Globus pallidus (tissue), 1 donor: ENCODE data around the gene RHOJ.
"Not testable (repeated sequence)": the region's sequence is repeated elsewhere in the genome, so short reads cannot be mapped to it uniquely, and the experiment has no call there.

Source experiments
- DNase-seq: peaks from one replicate; pipeline ENCODE4 v3.0.0-alpha.2; 2015; ENCODE audit warnings: low spot score

RHOJ gene

DNA sequence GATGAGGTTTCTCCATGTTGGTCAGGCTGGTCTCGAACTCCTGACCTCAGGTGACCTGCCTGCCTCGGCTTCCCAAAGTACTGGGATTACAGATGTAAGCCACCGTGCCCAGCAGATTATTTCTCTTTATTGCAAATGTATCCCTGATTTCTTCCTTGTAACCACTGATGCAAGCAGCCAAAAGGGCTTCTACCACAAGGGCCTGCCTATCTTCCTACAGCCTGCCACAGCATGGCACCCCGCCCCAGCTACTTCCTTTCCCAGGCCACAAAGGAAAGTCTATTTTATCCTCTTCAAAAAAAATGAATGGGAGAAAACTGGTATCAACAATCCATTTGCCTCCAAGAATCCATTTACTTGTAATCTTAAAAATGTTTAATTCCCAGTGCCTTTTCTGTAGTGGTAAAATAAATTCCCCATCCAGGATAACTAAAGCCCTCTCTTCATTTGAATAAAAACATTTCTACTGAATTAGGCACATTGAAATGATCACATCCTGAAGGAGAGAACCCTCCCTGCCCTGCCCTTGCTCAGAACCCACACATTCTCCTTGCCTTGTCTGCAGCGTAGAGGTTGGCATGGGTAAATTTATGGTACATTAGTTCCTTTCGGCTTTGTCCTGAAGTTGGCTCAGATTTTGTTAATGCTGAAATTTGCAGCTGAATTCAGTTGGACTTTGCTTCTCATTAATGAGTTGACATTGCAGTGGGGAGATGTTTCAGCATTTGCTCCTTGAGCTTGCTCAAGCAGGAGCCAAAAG lies 95.3 kb downstream of the RHOJ start:
- no peak for DNase-seq

DNA sequence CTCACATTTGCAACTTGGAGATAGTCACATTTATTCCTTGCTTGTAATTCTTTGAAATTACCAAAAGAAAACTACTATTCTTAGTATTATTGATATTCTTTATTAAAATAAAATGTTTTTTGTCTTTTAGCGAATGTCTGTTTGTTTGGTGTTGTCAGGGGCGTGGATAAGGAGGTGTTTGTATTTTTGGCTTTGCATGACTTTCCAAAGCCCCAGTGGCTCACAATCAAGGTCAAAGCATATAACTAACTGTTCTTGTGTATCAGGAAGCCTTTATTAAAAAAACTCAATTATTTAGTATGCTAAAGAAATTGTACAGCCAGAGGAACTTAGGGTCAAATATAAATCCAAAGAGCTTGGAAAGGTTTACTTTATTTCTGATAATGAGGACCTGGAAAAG lies 96.6 kb downstream of the RHOJ start:
- DNase-seq = no peak

DNA sequence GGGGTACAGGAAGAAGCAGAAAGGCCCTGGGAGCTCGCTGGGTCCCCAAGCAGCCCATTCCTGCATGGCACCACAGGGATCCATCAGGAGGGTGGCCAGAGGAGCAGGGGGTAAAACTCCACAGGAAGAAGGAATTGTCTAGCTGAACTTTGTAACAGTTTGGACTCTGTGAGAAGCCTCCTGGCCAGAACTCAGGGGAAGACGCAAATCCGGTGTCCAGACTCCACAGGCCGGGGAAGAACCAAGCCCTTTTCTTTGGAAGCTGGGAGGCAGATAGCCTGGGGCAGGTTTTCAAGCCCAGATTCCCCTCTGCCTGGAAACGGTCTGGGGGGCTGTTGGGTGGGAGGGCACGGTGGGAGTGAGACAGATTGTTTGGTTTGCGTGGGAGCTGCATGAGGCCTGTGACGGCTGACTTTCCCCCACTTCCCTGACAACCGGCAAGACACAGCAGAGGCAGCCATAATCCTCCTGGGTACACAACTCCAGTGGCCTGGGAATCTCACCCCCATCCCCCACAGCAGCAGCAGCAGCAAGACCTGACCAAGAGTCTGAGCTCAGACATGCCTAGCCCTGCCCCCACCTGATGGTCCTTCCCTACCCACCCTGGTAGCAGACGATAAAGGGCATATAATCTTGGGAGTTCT lies 97.8 kb downstream of the RHOJ start:
- DNase-seq = no peak

DNA sequence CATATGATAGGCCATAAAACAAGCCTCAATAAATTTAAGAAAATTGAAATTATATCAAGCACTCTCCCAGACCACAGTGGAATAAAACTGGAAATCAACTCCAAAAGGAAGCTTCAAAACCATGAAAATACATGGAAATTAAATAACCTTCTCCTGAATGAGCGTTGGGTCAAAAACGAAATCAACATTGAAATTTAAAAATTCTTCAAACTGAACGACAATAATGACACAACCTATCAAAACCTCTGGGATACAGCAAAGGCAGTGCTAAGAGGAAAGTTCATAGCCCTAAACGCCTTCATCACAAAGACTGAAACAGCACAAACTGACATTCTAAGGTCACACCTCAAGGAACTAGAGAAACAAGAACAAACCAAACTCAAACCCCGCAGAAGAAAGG lies 100.2 kb downstream of the RHOJ start:
- not testable (repeated sequence) for DNase-seq

DNA sequence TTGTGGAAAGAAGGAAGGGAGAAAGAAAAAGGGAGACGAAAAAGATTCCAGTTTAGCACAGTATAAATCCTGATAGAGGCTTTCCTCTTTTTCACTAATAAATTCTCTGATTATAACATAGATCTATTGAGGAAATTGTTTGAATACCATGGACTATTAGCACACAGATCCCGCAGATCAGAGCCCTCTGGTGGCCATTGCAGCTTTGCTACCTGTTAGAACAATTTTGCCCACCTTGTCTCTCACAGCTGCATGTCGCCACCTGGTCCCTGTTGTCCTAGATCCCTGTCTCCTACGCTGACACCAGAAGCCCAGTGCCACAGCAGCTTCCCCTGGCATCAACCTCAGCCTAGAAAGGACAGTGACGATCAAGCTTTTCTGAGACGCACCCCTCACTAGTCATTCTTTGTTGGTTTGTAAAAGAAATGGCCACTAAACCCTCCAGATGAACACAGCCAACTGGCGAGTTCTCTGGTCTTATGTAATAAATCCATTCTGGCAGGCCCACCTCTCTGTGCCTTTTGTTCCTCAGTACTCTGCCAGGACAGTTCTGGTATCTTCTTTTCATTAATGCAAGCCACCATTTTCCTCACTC lies 104.6 kb downstream of the RHOJ start:
- no peak for DNase-seq

DNA sequence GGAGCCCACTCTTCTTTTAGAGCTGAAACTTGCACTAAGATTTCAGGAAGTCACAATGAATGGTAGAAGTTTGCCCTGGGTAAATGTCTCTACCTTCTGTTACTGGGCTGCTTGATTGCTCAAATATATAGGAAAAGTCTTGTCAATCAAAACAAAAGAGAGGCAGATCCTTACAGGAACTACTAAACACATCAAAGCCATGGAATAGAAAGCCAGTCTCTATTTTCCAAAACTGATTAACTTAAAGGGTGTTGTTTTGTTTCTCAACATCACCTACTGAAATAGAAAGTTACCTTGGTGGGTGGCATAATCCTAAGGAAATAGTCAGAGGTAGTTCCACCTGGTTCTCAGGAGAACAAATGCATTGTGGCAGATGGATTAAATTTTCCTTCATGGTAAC lies 114.6 kb downstream of the RHOJ start, which contains the start of gene GPHB5:
Gene GPHB5 (minus strand): TSS at position 101 of the 400 bp plus-strand sequence. CDS start 1,086 bp downstream, outside the sequence.
- no peak for DNase-seq

DNA sequence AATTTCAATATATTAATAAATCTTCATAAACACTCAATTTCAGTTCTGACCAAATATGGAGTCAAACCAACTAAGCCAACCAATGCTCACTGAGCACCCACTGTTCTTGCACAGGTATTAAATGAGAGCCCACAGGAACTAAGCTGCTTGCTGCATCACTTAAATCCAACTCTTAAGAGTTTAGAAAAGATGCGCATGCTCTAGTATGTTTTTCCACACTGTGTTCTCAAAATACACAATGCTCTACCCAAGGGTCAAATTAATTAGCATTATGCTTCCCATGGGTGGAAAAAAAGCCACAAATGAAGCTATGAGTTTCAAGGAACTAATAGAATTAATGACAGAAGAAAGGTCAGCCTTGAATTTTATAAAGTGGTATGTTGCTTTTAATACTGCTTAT lies 118.2 kb downstream of the RHOJ start:
- DNase-seq = no peak

DNA sequence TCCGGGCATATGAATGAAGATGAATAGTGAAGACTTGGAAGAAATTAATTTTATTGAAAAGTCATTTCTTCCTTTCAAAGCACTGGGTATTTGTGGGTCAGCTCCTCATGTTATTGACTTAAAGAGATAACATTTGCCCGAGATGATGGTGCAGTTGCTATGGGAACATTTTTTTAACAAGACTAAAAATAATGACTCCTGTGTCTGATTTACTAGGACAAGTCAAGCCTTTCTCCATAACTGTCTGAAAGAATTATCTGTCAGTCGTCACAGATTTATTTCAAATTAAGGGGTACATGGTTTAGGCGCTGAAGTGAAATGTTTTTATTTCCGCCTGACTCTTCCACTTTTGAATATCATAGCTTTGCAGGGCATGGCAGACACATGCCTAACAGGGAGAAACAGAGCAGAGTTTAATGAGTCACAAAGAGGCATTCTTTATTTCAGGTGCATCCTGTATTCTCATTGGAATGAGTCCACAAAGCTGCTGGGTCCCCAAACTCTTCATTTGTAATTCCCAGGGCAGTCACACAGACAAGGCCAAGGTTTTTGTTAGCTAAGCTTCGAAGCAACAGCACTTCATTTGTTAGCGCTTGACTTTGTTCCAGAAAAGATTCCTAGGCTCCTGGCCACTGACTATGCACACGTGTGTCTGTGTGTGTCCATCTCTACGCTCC lies 118.8 kb downstream of the RHOJ start:
- no peak for DNase-seq

DNA sequence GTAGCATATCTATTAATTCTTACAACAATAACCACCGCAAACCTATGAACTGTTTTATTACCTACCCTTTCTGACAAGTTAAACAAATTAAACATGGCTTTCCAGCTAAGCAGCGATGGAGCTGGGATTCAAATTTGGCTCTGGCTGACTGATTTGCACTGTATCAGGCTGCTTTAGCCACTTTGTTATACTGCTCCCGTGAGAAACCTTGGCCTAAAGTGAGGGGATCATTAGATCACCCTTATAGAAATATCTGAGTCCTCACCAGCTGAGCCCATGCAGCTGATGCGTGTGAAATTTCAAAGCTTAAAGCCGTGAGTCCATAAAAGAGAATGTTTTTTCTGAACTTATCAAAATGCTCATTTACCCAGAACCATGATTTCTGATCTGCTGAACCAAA lies 122.6 kb downstream of the RHOJ start:
- DNase-seq = no peak

DNA sequence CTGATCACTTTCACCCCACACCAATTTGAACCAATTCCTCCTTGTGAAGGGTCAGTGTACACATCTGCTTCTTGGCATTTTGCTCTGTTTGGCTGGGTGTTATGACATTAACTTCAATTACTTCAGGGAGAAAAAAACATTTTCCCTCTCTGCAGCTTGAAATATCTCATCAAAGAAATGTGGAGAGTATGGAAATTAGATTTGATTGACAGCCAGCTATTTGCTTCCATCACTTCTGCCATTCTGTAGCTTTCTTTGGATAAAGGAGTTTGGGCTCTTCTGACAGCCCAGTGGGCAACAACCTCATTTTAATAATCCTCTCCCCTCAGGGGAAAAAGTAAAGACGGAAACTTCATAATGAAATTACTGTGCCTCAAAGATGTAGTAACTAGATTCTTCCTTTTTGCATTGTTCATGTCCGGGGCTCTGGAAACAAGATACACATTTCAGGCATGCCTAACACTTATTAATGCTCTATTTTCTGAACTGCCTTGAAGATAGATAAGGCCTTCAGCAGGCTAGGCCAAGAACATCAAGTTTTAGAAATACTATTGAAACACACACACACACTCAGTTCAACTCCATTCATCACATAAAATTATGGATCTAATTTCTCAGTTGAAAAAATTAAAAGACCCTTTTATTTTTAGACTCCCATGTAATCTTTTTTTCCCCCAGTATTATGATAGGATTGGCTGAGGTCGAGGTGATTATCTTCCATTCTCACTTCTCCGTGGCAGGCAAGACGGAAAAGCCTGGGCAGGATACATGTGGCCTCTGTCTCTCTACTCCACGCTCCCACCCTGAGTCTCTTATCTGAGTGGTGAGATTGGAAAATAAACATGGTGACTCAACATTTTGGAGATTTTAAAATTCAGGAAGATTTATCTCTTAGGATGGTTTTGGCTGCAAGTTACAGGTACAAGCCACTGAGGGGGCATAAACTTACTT lies 124.8 kb downstream of the RHOJ start:
- DNase-seq = no peak

DNA sequence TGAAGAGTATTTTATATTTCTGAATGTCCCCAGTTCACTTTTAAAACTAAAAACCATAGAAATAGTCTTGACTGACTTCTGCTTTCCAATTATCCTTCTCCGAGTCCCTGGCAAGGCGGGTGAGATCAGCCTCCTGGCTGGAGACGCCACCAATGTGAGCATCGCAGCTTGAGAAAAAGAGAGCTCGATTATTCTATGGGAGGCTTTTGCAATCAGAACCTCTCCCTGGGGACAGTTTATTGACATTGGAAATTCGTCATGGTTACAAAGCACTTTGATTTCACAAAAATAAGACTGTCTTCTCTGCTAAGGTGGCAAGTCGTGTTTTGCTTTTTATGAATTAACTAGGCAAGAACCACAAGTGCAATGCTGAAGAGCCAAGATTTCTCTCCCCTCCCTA lies 138.1 kb downstream of the RHOJ start:
- no peak for DNase-seq
